Caco-2 (cell line): ENCODE data around the gene MCTP1. TPM values are rescaled to one million over a fixed set of nuclear protein-coding genes. Genes with fewer than 3 reads are reported as not detected.

Source experiments
- BruUV-seq: library from RNA; stranded (reverse); fragments of 400-500 nt; replicated peaks from 2 replicates; lab custom pipeline; 2021; lab: Mats Ljungman, UMichigan
- CTCF ChIA-PET: fragments of 300-600 bp; sonication (Branson Sonifier 250); formaldehyde crosslinking; loops from one replicate; lab custom pipeline; 2022; ENCODE audit warnings: antibody characterized with exemption; lab: Charles Lee
- POLR2A ChIA-PET: fragments of 300-600 bp; sonication (Branson Sonifier 250); formaldehyde crosslinking; loops from one replicate; lab custom pipeline; 2022; ENCODE audit warnings: antibody characterized with exemption; lab: Charles Lee
- DNase-seq, 2 experiments: peaks; one replicate each; pipeline versions ENCODE4 v3.0.0 to v3.0.0-alpha.2; 2020 to 2022
- H3K27me3 ChIP-seq: replicated peaks from 2 replicates; pipeline ENCODE4 v1.6.0; 2011; ENCODE audit warnings: low read length; ENCODE audit not compliant: control insufficient read depth, insufficient read depth
- H3K36me3 ChIP-seq: 2 replicates; pipeline ENCODE4 v1.5.1; 2011; ENCODE audit warnings: low read length; ENCODE audit not compliant: control insufficient read depth, insufficient read depth
- H3K4me1 ChIP-seq: fragments of 250-450 bp; sonication (Bioruptor Pico); 2 replicates; pipeline ENCODE4 v1.5.1; 2020; ENCODE audit warnings: mild to moderate bottlenecking
- H3K4me3 ChIP-seq: 2 replicates; pipeline ENCODE4 v1.5.1; 2011; ENCODE audit warnings: low read depth, mild to moderate bottlenecking, control low read depth, low read length
- H3K9me3 ChIP-seq: fragments of 250-450 bp; sonication (Bioruptor Pico); 2 replicates; pipeline ENCODE4 v1.5.1; 2020; ENCODE audit warnings: mild to moderate bottlenecking, moderate library complexity
- H3K27ac Mint-ChIP-seq: one replicate; pipeline ENCODE4 v1.8.0; 2022; ENCODE audit warnings: mixed read lengths; ENCODE audit not compliant: unreplicated experiment
- H3K27me3 Mint-ChIP-seq: one replicate; pipeline ENCODE4 v1.8.0; 2022; ENCODE audit warnings: mixed read lengths; ENCODE audit not compliant: insufficient read depth, unreplicated experiment
- H3K36me3 Mint-ChIP-seq: one replicate; pipeline ENCODE4 v1.8.0; 2022; ENCODE audit warnings: mild to moderate bottlenecking, mixed read lengths; ENCODE audit not compliant: insufficient read depth, unreplicated experiment
- H3K4me1 Mint-ChIP-seq: one replicate; pipeline ENCODE4 v1.8.0; 2022; ENCODE audit warnings: low read depth, mixed read lengths; ENCODE audit not compliant: unreplicated experiment
- H3K4me3 Mint-ChIP-seq: one replicate; pipeline ENCODE4 v1.8.0; 2022; ENCODE audit warnings: mild to moderate bottlenecking, moderate library complexity, mixed read lengths; ENCODE audit not compliant: unreplicated experiment
- H3K9me3 Mint-ChIP-seq: one replicate; pipeline ENCODE4 v1.8.0; 2022; ENCODE audit warnings: mixed read lengths; ENCODE audit not compliant: unreplicated experiment
- CTCF ChIP-seq, 2 experiments: fragments of 200-600 bp in 1 of 2; IDR thresholded peaks; 1 replicate in 1 of 2; 2 replicates in 1 of 2; pipeline versions ENCODE4 v1.5.1 to v1.8.0; 2011 to 2022; ENCODE audit warnings: antibody characterized with exemption in 1 of 2, control low read depth in 1 of 2, inconsistent platforms in 1 of 2, low read depth in 1 of 2, low read length in 1 of 2, mild to moderate bottlenecking in 1 of 2, moderate library complexity in 1 of 2; ENCODE audit not compliant: insufficient read depth in 1 of 2, severe bottlenecking in 1 of 2, unreplicated experiment in 1 of 2
- intact Hi-C: fragments of 100-400 bp; cut with micrococcal nuclease; formaldehyde crosslinking; loops from one replicate; pipeline ENCODE4 v1.10.0; 2022; ENCODE audit not compliant: unreplicated experiment
- total RNA-seq: library from RNA; stranded (reverse); gene quantifications from 2 replicates; pipeline ENCODE4 v1.2.3, GENCODE V29; 2022

Gene MCTP1
- total RNA-seq, 1 experiment from 2014 or later = 3.2 TPM

GRCh38 chr5:95220381-95220780 is 64.5 kb downstream of the MCTP1 start:
- Mint-ChIP-seq H3K27me3 (no peaks in the 10 kb centered on the region), H3K27ac (no peak overlapping the region), H3K9me3 (no peaks in the 10 kb centered on the region), H3K4me1 (peaks cover 7% of the 10 kb centered on the region), H3K4me3 (no peak overlapping the region), H3K36me3 (no peaks in the 10 kb centered on the region)
- Histone ChIP-seq H3K4me1 (peaks cover 6% of the 10 kb centered on the region; the same call in 1 of the 2 replicates), H3K9me3 (peaks cover 3% of the 10 kb centered on the region; the same call in 1 of the 2 replicates), H3K27me3 (no peaks in the 10 kb centered on the region), H3K4me3 (no peak overlapping the region), H3K36me3 (no peaks in the 10 kb centered on the region)
- ChIA-PET CTCF (no interaction called here), POLR2A (no interaction called here)
- intact Hi-C loops = no loop called here
- BruUV-seq = no TSS peak
- TF ChIP-seq CTCF (IDR thresholded peaks at IDR 0.05; ENCODE audit: insufficient read depth in 1 of 2, low read depth in 1 of 2, low read length in 1 of 2, severe bottlenecking in 1 of 2, unreplicated experiment in 1 of 2) = no peak
- no peak for DNase-seq

- CTCF ChIA-PET = no interaction called here
- POLR2A ChIA-PET = no interaction called here
- H3K4me3 ChIP-seq = no peak overlapping the region
Observed at GRCh38 chr5:95219411-95219810, 65.5 kb downstream of the MCTP1 start.

GRCh38 chr5:95217881-95218280 is 67.0 kb downstream of the MCTP1 start:
- no peaks in the 10 kb centered on the region for H3K36me3 Mint-ChIP-seq
- ChIA-PET CTCF (no interaction called here), POLR2A (no interaction called here)
- H3K9me3 ChIP-seq = no peaks in the 10 kb centered on the region
- peaks cover 7% of the 10 kb centered on the region for H3K4me1 Mint-ChIP-seq
- H3K27ac Mint-ChIP-seq = peak overlapping the region; percentile 22
- BruUV-seq = no TSS peak
- DNase-seq = peak in 1 of 2 experiments; percentile 26
- intact Hi-C loops = no loop called here
- no peaks in the 10 kb centered on the region for H3K27me3 ChIP-seq
- H3K4me1 ChIP-seq = peaks cover 6% of the 10 kb centered on the region; the same call in 1 of the 2 replicates
- H3K9me3 Mint-ChIP-seq = no peaks in the 10 kb centered on the region
- TF ChIP-seq CTCF (IDR thresholded peaks at IDR 0.05; ENCODE audit: insufficient read depth in 1 of 2, low read depth in 1 of 2, low read length in 1 of 2, severe bottlenecking in 1 of 2, unreplicated experiment in 1 of 2) = no peak
- H3K36me3 ChIP-seq = no peaks in the 10 kb centered on the region
- no peaks in the 10 kb centered on the region for H3K27me3 Mint-ChIP-seq
- no peak overlapping the region for H3K4me3 ChIP-seq
- H3K4me3 Mint-ChIP-seq = no peak overlapping the region

More at GRCh38 chr5:95219411-95219810, 65.5 kb downstream of the MCTP1 start:
- Mint-ChIP-seq H3K9me3 (no peaks in the 10 kb centered on the region), H3K36me3 (no peaks in the 10 kb centered on the region), H3K4me3 (no peak overlapping the region), H3K4me1 (peaks cover 7% of the 10 kb centered on the region), H3K27me3 (no peaks in the 10 kb centered on the region), H3K27ac (no peak overlapping the region)
- H3K27me3 ChIP-seq = no peaks in the 10 kb centered on the region
- TF ChIP-seq CTCF (IDR thresholded peaks at IDR 0.05; ENCODE audit: insufficient read depth in 1 of 2, low read depth in 1 of 2, low read length in 1 of 2, severe bottlenecking in 1 of 2, unreplicated experiment in 1 of 2) = no peak
- intact Hi-C loops = no loop called here
- DNase-seq = no peak
- no TSS peak for BruUV-seq
- H3K36me3 ChIP-seq = no peaks in the 10 kb centered on the region
- peaks cover 3% of the 10 kb centered on the region; the same call in 1 of the 2 replicates for H3K9me3 ChIP-seq
- peaks cover 6% of the 10 kb centered on the region; the same call in 1 of the 2 replicates for H3K4me1 ChIP-seq
